OCI-LY3 (cell line): ENCODE measurements around the gene ETFRF1.

Experiments
- H2AFZ ChIP-seq: fragments of 200-600, 300-600 bp; shearing (Covaris generic); 2 replicates; pipeline ENCODE4 v1.6.0; 2014; ENCODE audit warnings: antibody characterized with exemption, low read depth, low read length
- H3K27ac ChIP-seq: fragments of 200-600, 300-600 bp; sonication (generic); 2 replicates; pipeline ENCODE4 v1.5.1; 2014; ENCODE audit warnings: mild to moderate bottlenecking, low read length, moderate library complexity, mixed read lengths
- H3K27me3 ChIP-seq: fragments of 200-600, 300-600 bp; sonication (generic); 2 replicates; pipeline ENCODE4 v1.6.1; 2014; ENCODE audit warnings: low read depth, low read length, mixed read lengths
- H3K36me3 ChIP-seq: fragments of 200-600, 300-600 bp; sonication (generic); replicated peaks from 2 replicates; pipeline ENCODE3; 2014; ENCODE audit warnings: low read depth, low read length, mixed read lengths
- H3K4me1 ChIP-seq: fragments of 300-600, 200-600 bp; sonication (generic); 2 replicates; pipeline ENCODE4 v1.6.1; 2014; ENCODE audit warnings: low read length, mixed read lengths
- H3K4me2 ChIP-seq: fragments of 200-600, 300-600 bp; sonication (generic); 2 replicates; pipeline ENCODE4 v1.6.1; 2014; ENCODE audit warnings: low read length, mixed read lengths
- H3K4me3 ChIP-seq: fragments of 300-600, 200-600 bp; sonication (generic); 2 replicates; pipeline ENCODE4 v1.5.1; 2014; ENCODE audit warnings: antibody characterized with exemption, mild to moderate bottlenecking, low read length, moderate library complexity
- H3K79me2 ChIP-seq: fragments of 300-600, 200-600 bp; shearing (Covaris generic); 2 replicates; pipeline ENCODE4 v1.6.1; 2014; ENCODE audit warnings: mild to moderate bottlenecking, low read length, mixed read lengths
- H3K9ac ChIP-seq: fragments of 300-600, 200-600 bp; shearing (Covaris generic); 2 replicates; pipeline ENCODE4 v1.6.0; 2014; ENCODE audit warnings: mild to moderate bottlenecking, low read length, moderate library complexity
- H3K9me3 ChIP-seq: fragments of 200-600, 300-600 bp; shearing (Covaris generic); 2 replicates; pipeline ENCODE4 v1.6.1; 2014; ENCODE audit warnings: low read length, mixed read lengths; ENCODE audit not compliant: insufficient read depth
- H4K20me1 ChIP-seq: fragments of 200-600, 300-600 bp; sonication (generic); 2 replicates; pipeline ENCODE4 v1.6.1; 2016; ENCODE audit warnings: low read length, mixed read lengths; ENCODE audit not compliant: insufficient read depth
- CTCF ChIP-seq: fragments of 200-600, 300-600 bp; sonication (generic); IDR thresholded peaks from 2 replicates; pipeline ENCODE4 v1.5.1; 2014; ENCODE audit warnings: antibody characterized with exemption, low read length, low read depth
- EZH2phosphoT487 ChIP-seq: fragments of 200-600 bp; shearing (Covaris generic); IDR thresholded peaks from 2 replicates; pipeline ENCODE4 v1.6.1; 2018; ENCODE audit warnings: antibody characterized with exemption, mixed run types, low read depth

The ETFRF1 gene

GRCh38 chr12:25194722-25195055 lies 348 bp upstream of the ETFRF1 start:
- Histone ChIP-seq H3K27me3 (no peaks in the 10 kb centered on the region), H3K9me3 (no peaks in the 10 kb centered on the region), H3K36me3 (no peaks in the 10 kb centered on the region), H3K4me1 (peaks cover 18% of the 10 kb centered on the region), H2AFZ (0 out of 2 replicates have a peak overlapping the region, but pooled peaks have one; percentile 3), H3K4me2 (peak overlapping the region; percentile 80), H4K20me1 (no peaks in the 10 kb centered on the region), H3K9ac (peak overlapping the region; percentile 16; the same call in 1 of the 2 replicates), H3K79me2 (no peaks in the 10 kb centered on the region), H3K4me3 (peak overlapping the region; percentile 81), H3K27ac (no peak overlapping the region)
- TF ChIP-seq CTCF (no peak), EZH2phosphoT487 (no peak)

GRCh38 chr12:25197608-25198007 lies 2.6 kb downstream of the ETFRF1 start:
- no peak overlapping the region for H2AFZ ChIP-seq
- peaks cover 3% of the 10 kb centered on the region; the same call in 1 of the 2 replicates for H4K20me1 ChIP-seq
- peaks cover 6% of the 10 kb centered on the region for H3K36me3 ChIP-seq
- no peak overlapping the region for H3K4me2 ChIP-seq
- TF ChIP-seq CTCF (no peak), EZH2phosphoT487 (no peak)
- H3K4me3 ChIP-seq = no peak overlapping the region
- H3K9me3 ChIP-seq = no peaks in the 10 kb centered on the region
- H3K4me1 ChIP-seq = peaks cover 18% of the 10 kb centered on the region
- H3K27me3 ChIP-seq = no peaks in the 10 kb centered on the region
- no peak overlapping the region for H3K9ac ChIP-seq
- H3K79me2 ChIP-seq = no peaks in the 10 kb centered on the region
- H3K27ac ChIP-seq = no peak overlapping the region

- Histone ChIP-seq H3K27me3 (no peaks in the 10 kb centered on the region), H3K4me1 (peaks cover 12% of the 10 kb centered on the region), H3K9me3 (no peaks in the 10 kb centered on the region), H3K4me2 (no peak overlapping the region), H2AFZ (no peak overlapping the region), H3K36me3 (peaks cover 9% of the 10 kb centered on the region), H4K20me1 (peaks cover 3% of the 10 kb centered on the region; the same call in 1 of the 2 replicates), H3K4me3 (no peak overlapping the region), H3K27ac (no peak overlapping the region), H3K9ac (no peak overlapping the region), H3K79me2 (no peaks in the 10 kb centered on the region)
- TF ChIP-seq EZH2phosphoT487 = no peak
- TF ChIP-seq CTCF = no peak
Measured at GRCh38 chr12:25200703-25201102, 5.7 kb downstream of the ETFRF1 start.

GRCh38 chr12:25202137-25202536 lies 7.1 kb downstream of the ETFRF1 start:
- no peak overlapping the region for H2AFZ ChIP-seq

More at GRCh38 chr12:25202137-25202536, 7.1 kb downstream of the ETFRF1 start:
- Histone ChIP-seq H3K4me1 (peaks cover 6% of the 10 kb centered on the region; the same call in 1 of the 2 replicates), H3K79me2 (no peaks in the 10 kb centered on the region), H3K27me3 (no peaks in the 10 kb centered on the region), H3K4me3 (no peak overlapping the region), H3K9me3 (no peaks in the 10 kb centered on the region), H3K4me2 (no peak overlapping the region), H3K27ac (no peak overlapping the region), H3K9ac (no peak overlapping the region), H4K20me1 (peaks cover 3% of the 10 kb centered on the region; the same call in 1 of the 2 replicates), H3K36me3 (peaks cover 12% of the 10 kb centered on the region)
- TF ChIP-seq EZH2phosphoT487 (no peak), CTCF (no peak)
